Stimulated activated naive CD4-positive, alpha-beta T cell (primary cell): ENCODE results near the gene ZNRF2.
A peak's percentile ranks its signal among the peaks of the same experiment; 100 is the strongest.
"Not testable (repeated sequence)": the region's sequence is repeated elsewhere in the genome, so short reads cannot be mapped to it uniquely, and the experiment has no call there.

ENCODE experiments used
- DNase-seq, 6 experiments: peaks; one replicate each; lab custom pipeline; 2025; lab: John Stamatoyannopoulos, UW

The ZNRF2 gene

GRCh38 chr7:30263090-30263710 is 21.2 kb upstream of the ZNRF2 start:
- no peak for DNase-seq

DNA sequence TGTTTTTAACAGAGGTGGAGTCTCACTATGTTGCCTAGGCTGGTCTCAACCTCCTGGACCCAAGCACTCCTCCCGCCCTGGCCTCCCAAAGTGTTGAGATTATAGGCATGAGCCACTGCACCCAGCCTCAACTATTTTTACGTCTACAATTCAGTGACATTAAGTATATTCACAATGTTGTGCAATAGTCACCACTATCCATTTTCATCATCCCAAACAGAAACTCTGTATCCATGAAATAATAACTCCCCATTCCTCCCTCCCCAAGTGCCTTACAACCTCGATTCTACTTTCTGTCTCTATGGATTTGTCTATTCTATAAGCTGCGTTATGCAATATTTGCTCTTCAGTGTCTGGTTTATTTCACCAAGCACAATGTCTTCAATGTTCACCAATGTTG is 20.3 kb upstream of the ZNRF2 start:
- no peak for DNase-seq

GRCh38 chr7:30265189-30265588 is 19.2 kb upstream of the ZNRF2 start:
- DNase-seq = not testable (repeated sequence)

DNA sequence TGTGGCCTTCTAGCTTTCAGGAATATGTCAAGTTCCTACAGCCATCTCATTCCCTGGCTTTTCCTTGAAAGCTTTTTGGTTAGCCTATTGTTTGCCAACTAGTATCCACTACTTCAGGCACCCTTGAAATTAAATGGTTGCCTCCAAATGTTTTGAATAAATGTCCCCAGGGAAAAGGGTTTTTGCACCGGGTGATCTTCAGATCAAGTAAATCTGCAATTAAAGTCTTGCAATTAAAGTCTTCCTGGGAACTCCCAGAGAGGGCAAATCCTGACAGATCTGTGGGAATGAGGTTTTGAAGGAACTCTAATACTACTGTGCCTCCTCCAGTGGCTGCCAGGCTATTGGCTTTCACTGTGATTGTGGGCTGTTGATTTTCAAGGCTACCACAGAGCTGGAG is 17.7 kb upstream of the ZNRF2 start:
- DNase-seq = no peak

DNA sequence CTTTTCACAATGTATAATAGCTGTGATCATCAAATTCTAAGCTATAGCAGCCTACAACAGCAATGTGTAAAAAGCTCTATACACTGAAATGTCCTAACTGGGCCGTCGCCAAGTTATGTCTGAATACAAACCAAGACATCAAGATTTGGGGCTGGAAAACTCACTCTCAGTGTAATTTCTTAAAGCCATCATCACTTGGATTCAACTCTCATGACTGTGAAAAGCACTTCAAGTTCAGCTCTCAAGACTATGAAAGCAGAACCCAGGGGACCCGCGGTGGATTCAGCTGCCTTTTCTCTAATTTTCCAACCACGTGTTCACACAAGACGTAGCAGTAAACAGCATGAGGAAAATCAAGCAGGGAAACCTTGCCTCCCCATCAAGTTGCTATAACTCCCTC is 15.8 kb upstream of the ZNRF2 start:
- DNase-seq = no peak

GRCh38 chr7:30269490-30269889 is 14.9 kb upstream of the ZNRF2 start:
- DNase-seq = no peak

- no peak for DNase-seq
Measured at GRCh38 chr7:30270921-30271320, 13.5 kb upstream of the ZNRF2 start.

DNA sequence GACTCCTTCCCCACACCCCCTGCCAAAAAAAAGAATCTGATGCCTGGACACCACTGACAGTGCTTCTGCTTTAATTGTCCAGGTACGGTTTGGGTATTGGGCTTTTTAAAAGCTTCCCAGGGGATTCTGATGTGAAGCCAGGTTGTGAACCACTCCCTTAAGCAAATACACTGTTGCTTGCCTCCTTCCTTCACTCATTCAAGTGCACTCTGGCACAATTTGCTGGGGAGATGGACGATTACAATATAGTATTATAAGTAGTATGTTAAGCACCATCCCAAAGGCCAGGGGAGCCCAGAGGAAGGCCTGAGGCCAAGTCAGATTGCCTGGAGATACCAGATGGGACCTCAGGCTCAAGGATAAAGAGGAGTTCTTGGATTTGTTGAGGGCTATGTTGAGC is 12.3 kb upstream of the ZNRF2 start:
- DNase-seq = no peak

DNA sequence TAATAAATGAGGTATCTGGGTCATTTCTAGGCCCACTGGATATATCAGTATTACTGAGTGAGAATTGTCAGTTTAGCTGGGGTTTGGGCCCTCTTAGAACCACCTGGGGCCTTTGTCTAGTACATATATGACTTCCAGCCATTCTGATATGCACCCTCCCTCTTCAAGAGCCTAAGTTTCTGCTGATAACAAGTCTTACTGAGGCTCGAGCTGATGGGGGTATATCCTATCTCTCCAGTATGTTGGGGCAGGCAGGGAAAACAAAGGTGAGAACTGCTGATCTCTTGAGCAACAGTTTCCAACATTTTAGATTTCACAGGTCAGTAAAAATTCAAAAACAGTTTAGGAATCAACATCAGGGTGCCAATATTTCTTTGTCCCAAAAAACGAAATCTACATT is 10.8 kb upstream of the ZNRF2 start:
- DNase-seq = no peak

- DNase-seq = no peak
Measured at GRCh38 chr7:30274641-30275040, 9.8 kb upstream of the ZNRF2 start.

DNA sequence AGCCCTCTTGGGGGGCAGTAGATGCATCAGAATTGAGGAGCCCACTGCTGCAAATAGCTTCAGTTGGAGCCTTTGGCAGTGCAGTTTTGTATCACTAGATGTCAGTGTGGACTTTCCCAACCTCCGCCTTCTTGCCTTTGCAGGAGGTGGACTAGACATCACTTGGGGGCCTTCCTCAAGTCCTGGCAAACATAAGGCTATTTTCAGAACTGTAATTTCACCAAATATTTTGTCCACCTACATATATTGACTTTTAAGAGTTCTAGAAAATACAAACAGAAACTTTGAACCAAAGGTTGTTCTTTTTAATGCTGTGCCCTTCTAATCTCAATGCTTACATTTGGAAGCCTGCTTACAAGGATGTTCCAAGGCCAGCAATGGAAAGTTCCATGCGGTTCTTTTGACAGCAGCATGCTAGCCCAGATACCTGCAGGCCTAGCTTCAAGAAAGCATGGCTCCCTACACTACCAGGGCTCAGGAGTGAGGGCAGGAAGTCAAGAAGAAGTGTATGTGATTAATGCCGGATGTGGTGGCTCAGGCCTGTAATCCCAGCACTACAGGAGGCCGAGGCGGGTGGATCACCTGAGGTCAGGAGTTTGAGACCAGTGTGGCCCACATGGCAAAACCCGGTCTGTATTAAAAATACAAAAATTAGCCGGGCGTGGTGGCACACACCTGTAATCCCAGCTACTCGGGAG is 8.0 kb upstream of the ZNRF2 start:
- DNase-seq = peak in 5 of 6 experiments; percentile 22 to 61 (median 40)

DNA sequence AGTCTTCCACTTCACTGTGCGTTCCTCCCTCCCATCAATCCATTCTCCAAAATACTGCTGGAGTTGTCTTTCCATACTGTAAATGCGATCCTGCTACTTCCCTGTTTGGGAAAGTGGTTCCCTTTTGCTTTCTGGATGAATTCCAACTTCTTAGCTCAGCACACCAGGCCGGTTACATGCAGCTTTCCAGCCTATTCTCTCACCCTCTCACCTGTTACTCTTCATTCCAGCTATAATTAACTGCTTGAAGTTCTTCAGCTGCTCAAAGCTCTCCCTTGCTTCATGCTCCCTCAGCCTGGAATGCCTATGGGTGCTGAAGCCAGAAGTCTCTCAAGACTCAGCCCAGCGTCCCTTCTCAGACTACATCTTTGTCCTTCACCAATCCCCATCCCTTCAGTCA is 6.0 kb upstream of the ZNRF2 start:
- no peak for DNase-seq

DNA sequence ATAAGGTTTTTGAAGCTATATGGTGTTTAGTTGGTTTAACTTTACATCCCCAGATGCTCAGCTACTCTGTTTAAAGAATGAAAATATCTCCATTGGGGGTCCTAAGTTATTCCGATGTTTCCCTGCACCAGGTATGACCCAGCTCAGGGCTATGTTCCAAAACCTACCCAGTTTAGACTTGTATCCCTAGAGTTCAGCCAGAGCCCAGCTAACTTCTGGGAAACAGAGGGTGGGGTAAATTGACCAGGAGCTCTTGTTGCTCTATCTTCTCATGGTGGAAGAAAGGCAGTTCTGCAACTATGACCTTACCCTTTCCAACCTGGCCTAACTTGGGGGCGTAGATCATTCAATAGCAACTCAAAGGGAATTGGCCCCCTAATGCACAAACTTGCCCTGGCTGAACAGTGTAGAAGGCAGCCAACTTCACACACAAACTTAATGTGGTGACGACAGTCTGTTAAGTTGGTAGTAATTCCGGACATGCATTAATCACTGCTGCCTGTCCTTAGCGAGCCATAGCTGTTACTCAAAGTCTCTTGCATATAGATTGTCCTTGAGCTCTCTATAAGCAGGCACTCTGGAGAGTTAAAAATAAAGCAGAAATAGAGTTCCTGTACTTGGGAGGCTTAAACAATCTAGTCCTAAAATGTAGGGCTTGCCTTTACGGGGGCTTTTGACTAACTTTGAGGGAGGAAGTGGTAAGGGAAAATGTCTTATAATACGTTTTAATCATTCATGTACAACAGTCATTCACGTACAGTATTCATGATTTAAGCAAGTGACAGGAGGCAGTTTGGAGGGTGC is 5.3 kb upstream of the ZNRF2 start:
- no peak for DNase-seq

DNA sequence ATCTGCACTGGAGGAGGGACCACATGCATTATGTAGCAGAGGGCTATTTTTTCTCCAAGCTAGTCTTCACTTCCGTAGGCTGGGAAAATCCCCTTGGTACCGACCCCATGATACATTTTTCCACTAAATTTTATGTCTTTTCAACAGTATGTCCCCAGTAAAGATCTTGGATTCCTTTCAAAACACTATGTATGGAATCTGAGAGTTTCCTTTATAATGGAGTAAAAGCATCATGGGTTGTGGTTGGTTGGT is 4.8 kb upstream of the ZNRF2 start:
- DNase-seq = no peak

DNA sequence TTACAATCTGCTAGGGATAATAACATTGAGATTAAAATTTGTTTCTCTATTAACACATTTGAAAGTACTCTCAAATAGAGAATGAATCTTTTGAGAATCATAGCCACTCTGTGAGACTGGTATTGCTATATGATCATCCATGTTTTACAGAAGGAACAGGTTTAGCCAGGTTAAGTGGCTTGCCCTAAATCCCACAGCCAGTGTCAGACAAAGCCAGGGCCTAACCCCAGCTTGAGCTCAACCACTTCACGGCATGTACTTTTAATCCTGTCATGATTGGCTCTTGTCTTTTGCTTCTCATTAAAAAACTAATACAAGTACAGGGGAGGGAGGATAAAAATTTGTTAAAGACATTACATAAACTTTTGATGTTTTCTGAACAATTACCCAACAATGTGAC is 3.8 kb upstream of the ZNRF2 start:
- DNase-seq = no peak

GRCh38 chr7:30281263-30281662 is 3.1 kb upstream of the ZNRF2 start:
- no peak for DNase-seq

DNA sequence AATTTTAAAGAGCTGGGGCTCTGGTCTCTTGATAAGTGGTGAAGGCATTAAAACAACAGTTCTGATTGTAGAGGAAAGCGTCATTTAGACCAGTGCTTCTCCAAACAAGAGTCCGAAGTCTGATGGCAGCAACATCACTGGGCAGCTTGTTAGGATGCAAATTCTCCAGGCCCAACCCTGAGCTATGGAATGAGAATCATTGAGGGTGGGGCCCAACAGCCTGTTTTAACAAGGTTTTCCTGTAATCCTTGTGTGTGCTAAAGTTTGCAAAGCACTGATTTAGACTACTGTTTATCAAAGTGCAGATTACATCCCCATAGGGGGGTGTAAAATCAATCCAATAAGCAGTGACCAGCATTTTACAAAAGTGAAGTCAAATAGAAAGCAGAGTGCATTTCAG is 2.6 kb upstream of the ZNRF2 start:
- no peak for DNase-seq

DNA sequence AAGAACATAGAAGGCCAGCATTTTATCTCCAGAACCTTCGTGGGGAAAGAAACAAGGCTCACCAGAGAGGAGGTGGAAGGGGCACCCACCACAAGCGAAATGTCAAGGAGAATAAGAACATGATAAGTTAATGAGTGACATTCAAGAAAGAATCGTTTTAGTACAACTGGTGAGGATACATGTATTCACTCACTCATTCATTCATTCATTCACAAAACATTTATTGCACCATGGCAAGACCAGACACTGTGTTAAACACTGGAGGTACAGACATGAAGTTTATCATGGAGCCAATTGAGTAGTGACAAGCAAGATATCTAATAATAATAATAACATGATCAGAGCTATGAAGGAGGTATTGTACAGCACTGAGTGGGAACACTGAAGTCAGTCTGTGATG is 1.7 kb upstream of the ZNRF2 start:
- DNase-seq = no peak

DNA sequence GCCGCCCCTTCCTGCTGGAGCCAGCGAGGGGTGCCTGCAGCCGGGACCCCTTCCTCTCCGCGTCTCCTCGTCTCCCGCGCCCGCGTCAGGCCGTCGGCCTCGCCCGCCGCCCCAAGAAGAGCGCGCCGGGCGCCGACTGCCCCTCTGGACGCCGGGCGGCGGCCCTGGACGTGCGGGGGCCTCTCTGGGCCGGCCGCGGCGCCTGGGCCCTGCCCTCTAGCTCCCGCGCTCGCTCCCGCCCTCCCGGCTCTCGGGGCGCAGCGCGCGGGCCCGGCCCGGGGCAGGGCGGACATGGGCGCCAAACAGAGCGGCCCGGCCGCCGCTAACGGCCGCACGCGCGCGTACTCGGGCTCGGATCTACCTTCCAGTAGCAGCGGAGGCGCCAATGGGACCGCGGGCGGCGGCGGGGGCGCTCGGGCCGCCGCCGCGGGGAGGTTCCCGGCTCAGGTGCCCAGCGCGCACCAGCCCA is 704 bp downstream of the ZNRF2 start:
- DNase-seq = peak in 5 of 6 experiments; percentile 28 to 57 (median 41)

DNA sequence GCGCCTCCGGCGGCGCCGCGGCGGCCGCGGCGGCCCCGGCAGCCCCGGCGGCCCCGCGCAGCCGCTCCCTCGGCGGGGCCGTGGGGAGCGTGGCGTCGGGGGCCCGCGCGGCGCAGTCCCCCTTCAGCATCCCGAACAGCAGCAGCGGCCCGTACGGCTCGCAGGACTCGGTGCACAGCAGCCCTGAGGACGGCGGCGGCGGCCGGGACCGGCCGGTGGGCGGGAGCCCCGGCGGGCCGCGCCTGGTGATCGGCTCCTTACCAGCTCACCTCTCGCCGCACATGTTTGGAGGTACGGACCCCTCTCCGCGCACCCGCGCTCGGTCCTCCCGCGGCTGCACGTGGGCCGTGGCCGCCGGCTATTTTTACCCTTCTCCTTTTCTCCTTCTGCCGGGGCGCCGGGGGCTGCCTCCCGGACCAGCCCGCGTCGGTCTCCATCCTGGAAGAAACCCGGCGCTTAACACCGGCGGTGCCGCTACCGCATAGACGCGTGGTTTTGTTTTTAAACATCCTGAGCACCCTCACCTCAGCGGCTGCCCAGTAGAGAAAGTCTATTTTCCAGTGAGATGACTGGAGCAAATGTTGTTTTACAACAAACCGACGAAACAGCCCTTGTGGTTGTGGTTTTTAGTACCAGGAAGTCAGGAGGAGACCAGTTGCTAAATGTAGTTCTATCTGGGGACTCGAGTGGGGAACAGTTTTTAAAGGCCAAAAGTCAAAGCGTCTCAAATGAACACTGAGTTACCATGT is 1.3 kb downstream of the ZNRF2 start:
- DNase-seq = peak; percentile 7 to 62 (median 46)

- DNase-seq = no peak
Measured at GRCh38 chr7:30286749-30287148, 2.4 kb downstream of the ZNRF2 start.

DNA sequence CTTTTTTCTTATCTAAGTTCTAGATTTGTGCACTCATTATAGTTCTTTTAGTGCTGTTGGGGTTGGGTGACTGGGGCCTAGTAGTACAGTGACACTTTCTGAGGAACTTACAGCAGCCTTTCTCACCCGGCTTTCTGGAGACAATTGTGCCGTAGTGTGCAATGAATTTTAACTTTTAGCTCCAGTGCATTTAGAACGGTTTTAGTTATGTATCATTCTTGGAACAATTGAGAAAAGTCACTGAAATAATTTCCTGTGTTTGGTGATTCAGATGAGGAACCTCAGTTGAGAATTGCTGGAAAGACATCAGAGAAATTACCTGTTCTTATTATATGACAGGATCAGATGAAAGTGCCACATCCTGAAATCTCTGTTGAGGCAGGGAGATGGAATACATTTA is 3.2 kb downstream of the ZNRF2 start:
- not testable (repeated sequence) for DNase-seq

- not testable (repeated sequence) for DNase-seq
Measured at GRCh38 chr7:30289634-30290033, 5.2 kb downstream of the ZNRF2 start.
